Panc1 (cell line): ENCODE results near the gene HIGD2B. TPM values are rescaled to one million over a fixed set of nuclear protein-coding genes. Genes with fewer than 3 reads are reported as not detected.

Experiments
- ATAC-seq: fragments of 200-7000 bp; cut with Tn5 transposase; 2 replicates; pipeline ENCODE4 v1.9.1; 2020; ENCODE audit warnings: mild to moderate bottlenecking, moderate library complexity
- BruUV-seq: library from RNA; stranded (reverse); fragments of 400-500 nt; replicated peaks from 2 replicates; lab custom pipeline; 2021; lab: Mats Ljungman, UMichigan
- CTCF ChIA-PET: fragments of 300-600 bp; sonication (Branson Sonifier 250); formaldehyde crosslinking; loops from one replicate; lab custom pipeline; 2022; ENCODE audit warnings: antibody characterized with exemption; lab: Charles Lee
- POLR2A ChIA-PET: fragments of 300-600 bp; sonication (Branson Sonifier 250); formaldehyde crosslinking; loops from one replicate; lab custom pipeline; 2022; ENCODE audit warnings: antibody characterized with exemption; lab: Charles Lee
- DNase-seq: peaks from one replicate; pipeline ENCODE4 v3.0.0-alpha.2; 2010; ENCODE audit warnings: low read depth, low spot score
- H3K27ac ChIP-seq: 2 replicates; pipeline ENCODE4 v1.5.1; 2011; ENCODE audit warnings: mild to moderate bottlenecking, low read length, inconsistent platforms
- H3K27me3 ChIP-seq: fragments of 200-500 bp; sonication (Bioruptor generic); 2 replicates; pipeline ENCODE4 v1.6.0; 2014; ENCODE audit warnings: low read length, inconsistent platforms; ENCODE audit not compliant: control insufficient read depth, insufficient read depth
- H3K36me3 ChIP-seq: fragments of 200-500 bp; sonication (Bioruptor generic); 2 replicates; pipeline ENCODE4 v1.5.1; 2014; ENCODE audit warnings: inconsistent platforms, mild to moderate bottlenecking, low read length, moderate library complexity; ENCODE audit not compliant: control insufficient read depth, insufficient read depth
- H3K4me1 ChIP-seq: 2 replicates; pipeline ENCODE4 v1.5.1; 2011; ENCODE audit warnings: inconsistent platforms, mild to moderate bottlenecking, low read length, moderate library complexity; ENCODE audit not compliant: control insufficient read depth, insufficient read depth
- H3K4me3 ChIP-seq, 2 experiments: 2 replicates each; pipeline ENCODE4 v1.5.1; 2011 to 2012; ENCODE audit warnings: low read depth in 2 of 2, low read length in 2 of 2, mild to moderate bottlenecking in 2 of 2, inconsistent platforms in 1 of 2, moderate library complexity in 1 of 2
- H3K9me3 ChIP-seq: fragments of 200-500 bp; sonication (Bioruptor generic); 2 replicates; pipeline ENCODE4 v1.5.1; 2014; ENCODE audit warnings: low read depth, mild to moderate bottlenecking, inconsistent platforms, low read length, moderate library complexity; ENCODE audit not compliant: control insufficient read depth, insufficient read depth
- POLR2AphosphoS5 ChIP-seq: IDR thresholded peaks from 2 replicates; pipeline ENCODE4 v1.6.1; 2012; ENCODE audit warnings: mild to moderate bottlenecking, low read depth, low read length, moderate library complexity
- SIN3A ChIP-seq: IDR thresholded peaks from 2 replicates; pipeline ENCODE4 v1.6.1; 2012; ENCODE audit warnings: low read depth, mild to moderate bottlenecking, low read length, moderate library complexity, borderline replicate concordance; ENCODE audit not compliant: insufficient read depth
- TCF7L2 ChIP-seq: IDR thresholded peaks from 2 replicates; pipeline ENCODE4 v1.6.1; 2011; ENCODE audit warnings: mild to moderate bottlenecking, low read depth, low read length, inconsistent platforms
- in situ Hi-C: cut with HindIII; loops from 2 replicates; pipeline ENCODE4 v1.10.0; 2016; ENCODE audit warnings: low sequenced_read_pairs, low pct_unique_long_range_greater_than_20kb
- intact Hi-C: fragments of 100-400 bp; cut with micrococcal nuclease; formaldehyde crosslinking; loops from one replicate; pipeline ENCODE4 v1.10.0; 2022; ENCODE audit not compliant: unreplicated experiment
- total RNA-seq: library from RNA; stranded (reverse); gene quantifications from one replicate; pipeline ENCODE4 v1.2.1, GENCODE V29; 2021; ENCODE audit not compliant: unreplicated experiment
- TF ChIP-seq, protein P1 (sequence below): fragments of 450-650 bp; IDR thresholded peaks from 2 replicates; pipeline ENCODE4 v1.5.1; 2017; ENCODE audit warnings: mild to moderate bottlenecking
- TF ChIP-seq, protein P2 (sequence below), 2 experiments: IDR thresholded peaks; 2 replicates each; pipeline ENCODE4 v1.6.1; 2011 to 2012; ENCODE audit warnings: low read depth in 2 of 2, control low read depth in 1 of 2, low read length in 1 of 2, mild to moderate bottlenecking in 1 of 2, moderate library complexity in 1 of 2; ENCODE audit not compliant: insufficient read depth in 1 of 2

HIGD2B gene
- total RNA-seq, 1 experiment from 2014 or later: 0.21 TPM

DNA sequence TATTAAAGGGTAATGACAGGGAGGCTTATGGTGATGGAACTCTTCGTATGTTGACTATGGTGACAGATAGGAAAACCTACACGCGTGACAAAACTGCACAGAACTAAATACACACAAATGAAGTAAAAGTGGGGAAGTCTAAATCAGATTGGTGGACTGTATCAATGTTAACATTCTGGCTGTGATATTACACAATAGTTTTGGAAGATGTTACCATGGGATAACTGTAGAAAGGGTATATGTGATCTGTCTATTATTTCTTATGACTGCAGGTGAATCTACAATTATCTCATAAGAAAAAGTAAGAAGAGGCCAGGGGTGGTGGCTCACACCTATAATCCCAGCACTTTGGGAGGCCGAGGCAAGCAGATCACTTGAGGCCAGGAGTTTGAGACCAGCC lies 9.1 kb downstream of the HIGD2B start:
- intact Hi-C loops: no loop called here
- Histone ChIP-seq H3K27ac (no peak overlapping the region), H3K4me3 (no peak overlapping the region), H3K4me1 (no peaks in the 10 kb centered on the region), H3K27me3 (no peaks in the 10 kb centered on the region; the same call in 1 of the 2 replicates), H3K36me3 (no peaks in the 10 kb centered on the region), H3K9me3 (no peaks in the 10 kb centered on the region)
- TF ChIP-seq TCF7L2: no peak
- TF ChIP-seq, protein P1, sequence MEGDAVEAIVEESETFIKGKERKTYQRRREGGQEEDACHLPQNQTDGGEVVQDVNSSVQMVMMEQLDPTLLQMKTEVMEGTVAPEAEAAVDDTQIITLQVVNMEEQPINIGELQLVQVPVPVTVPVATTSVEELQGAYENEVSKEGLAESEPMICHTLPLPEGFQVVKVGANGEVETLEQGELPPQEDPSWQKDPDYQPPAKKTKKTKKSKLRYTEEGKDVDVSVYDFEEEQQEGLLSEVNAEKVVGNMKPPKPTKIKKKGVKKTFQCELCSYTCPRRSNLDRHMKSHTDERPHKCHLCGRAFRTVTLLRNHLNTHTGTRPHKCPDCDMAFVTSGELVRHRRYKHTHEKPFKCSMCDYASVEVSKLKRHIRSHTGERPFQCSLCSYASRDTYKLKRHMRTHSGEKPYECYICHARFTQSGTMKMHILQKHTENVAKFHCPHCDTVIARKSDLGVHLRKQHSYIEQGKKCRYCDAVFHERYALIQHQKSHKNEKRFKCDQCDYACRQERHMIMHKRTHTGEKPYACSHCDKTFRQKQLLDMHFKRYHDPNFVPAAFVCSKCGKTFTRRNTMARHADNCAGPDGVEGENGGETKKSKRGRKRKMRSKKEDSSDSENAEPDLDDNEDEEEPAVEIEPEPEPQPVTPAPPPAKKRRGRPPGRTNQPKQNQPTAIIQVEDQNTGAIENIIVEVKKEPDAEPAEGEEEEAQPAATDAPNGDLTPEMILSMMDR: no peak
- no peak for TF ChIP-seq SIN3A
- no peak for TF ChIP-seq POLR2AphosphoS5
- TF ChIP-seq, protein P2, sequence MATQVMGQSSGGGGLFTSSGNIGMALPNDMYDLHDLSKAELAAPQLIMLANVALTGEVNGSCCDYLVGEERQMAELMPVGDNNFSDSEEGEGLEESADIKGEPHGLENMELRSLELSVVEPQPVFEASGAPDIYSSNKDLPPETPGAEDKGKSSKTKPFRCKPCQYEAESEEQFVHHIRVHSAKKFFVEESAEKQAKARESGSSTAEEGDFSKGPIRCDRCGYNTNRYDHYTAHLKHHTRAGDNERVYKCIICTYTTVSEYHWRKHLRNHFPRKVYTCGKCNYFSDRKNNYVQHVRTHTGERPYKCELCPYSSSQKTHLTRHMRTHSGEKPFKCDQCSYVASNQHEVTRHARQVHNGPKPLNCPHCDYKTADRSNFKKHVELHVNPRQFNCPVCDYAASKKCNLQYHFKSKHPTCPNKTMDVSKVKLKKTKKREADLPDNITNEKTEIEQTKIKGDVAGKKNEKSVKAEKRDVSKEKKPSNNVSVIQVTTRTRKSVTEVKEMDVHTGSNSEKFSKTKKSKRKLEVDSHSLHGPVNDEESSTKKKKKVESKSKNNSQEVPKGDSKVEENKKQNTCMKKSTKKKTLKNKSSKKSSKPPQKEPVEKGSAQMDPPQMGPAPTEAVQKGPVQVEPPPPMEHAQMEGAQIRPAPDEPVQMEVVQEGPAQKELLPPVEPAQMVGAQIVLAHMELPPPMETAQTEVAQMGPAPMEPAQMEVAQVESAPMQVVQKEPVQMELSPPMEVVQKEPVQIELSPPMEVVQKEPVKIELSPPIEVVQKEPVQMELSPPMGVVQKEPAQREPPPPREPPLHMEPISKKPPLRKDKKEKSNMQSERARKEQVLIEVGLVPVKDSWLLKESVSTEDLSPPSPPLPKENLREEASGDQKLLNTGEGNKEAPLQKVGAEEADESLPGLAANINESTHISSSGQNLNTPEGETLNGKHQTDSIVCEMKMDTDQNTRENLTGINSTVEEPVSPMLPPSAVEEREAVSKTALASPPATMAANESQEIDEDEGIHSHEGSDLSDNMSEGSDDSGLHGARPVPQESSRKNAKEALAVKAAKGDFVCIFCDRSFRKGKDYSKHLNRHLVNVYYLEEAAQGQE (IDR thresholded peaks at IDR 0.05; ENCODE audit: insufficient read depth in 1 of 2, low read depth in 2 of 2, low read length in 1 of 2): no peak
- no peak for DNase-seq
- CTCF ChIA-PET: no interaction called here
- POLR2A ChIA-PET: no interaction called here
- in situ Hi-C loops: no loop called here
- BruUV-seq: no TSS peak
- ATAC-seq: no peak

DNA sequence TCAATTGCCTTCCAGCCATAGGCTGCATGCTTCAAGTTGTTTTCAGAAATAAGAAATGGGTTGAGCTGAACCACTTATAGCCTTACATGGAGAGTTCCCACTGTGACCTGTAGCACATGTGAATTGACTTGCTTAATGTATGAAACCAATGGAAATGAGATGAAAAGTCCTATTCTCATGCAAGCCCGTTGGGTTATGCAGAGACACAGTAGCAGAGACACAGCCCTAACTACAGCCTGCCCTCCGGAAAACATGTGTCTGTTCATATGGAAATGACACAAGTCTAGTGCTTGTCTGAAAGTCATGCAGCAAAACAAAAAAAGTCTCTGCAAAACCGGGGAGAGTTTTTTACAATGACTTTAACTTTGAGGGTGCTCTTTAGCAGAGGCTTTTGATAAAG lies 14.5 kb downstream of the HIGD2B start:
- no peaks in the 10 kb centered on the region; the same call in 1 of the 2 replicates for H3K27me3 ChIP-seq
- no TSS peak for BruUV-seq
- ChIA-PET POLR2A (no interaction called here), CTCF (interaction anchor here (0.7 to 2.1 kb wide), 2 partner anchors 22 to 72 kb away, joined by 3 to 20 read pairs; no protein-coding TSS in a partner anchor)
- peaks cover 5% of the 10 kb centered on the region for H3K4me1 ChIP-seq
- intact Hi-C loops: loop anchor here (2.0 kb wide), 1 partner anchor 71 kb away; no protein-coding TSS in a partner anchor
- no peak overlapping the region for H3K27ac ChIP-seq
- no peak for ATAC-seq
- no peak for DNase-seq
- in situ Hi-C loops: no loop called here
- no peaks in the 10 kb centered on the region for H3K9me3 ChIP-seq
- no peaks in the 10 kb centered on the region for H3K36me3 ChIP-seq
- no peak overlapping the region for H3K4me3 ChIP-seq
- TF ChIP-seq, protein P2 (IDR thresholded peaks at IDR 0.05; ENCODE audit: insufficient read depth in 1 of 2, low read depth in 2 of 2, low read length in 1 of 2): no peak
- TF ChIP-seq, protein P1: no peak
- TF ChIP-seq SIN3A (no peak), POLR2AphosphoS5 (no peak), TCF7L2 (no peak)
